HG03095 (cell line): ENCODE data around the gene LIMS2.
A peak's percentile ranks its signal among the peaks of the same experiment; 100 is the strongest.

Experiments
- ATAC-seq: cut with Tn5 transposase; IDR thresholded peaks from one replicate; pipeline ENCODE4 v1.9.1; 2021; ENCODE audit warnings: moderate library complexity; ENCODE audit not compliant: unreplicated experiment

The LIMS2 gene

GRCh38 chr2:127635380-127636237, 39.7 kb downstream of the LIMS2 start:
- ATAC-seq, result no peak

- no peak for ATAC-seq
These were observed 40.5 kb downstream of the LIMS2 start for GRCh38 chr2:127634626-127635379.

DNA sequence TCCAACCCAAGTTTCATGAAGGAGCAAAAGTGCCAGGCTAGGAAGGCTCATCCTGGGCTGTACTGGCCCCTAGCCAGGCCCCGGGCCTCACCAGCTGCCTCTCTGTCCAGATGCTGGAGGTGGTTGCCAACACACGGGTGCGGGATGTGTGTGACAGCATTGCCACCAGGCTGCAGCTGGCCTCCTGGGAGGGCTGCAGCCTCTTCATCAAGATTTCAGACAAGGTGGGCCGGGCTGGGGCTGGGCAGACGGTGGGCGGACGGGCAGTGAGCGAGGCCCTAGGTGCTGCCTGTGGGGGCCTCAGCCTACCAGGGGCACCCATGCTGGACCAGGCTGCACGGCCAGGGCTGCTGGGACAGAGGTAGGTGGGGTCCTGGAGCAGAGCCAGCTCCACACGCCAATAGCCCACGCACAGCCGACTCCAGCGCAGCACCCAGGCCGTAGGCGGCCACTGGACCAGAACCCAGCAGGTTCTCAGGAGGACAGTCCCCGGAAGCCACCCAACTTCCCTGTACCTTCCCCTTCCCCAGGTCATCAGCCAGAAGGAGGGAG, 41.2 kb downstream of the LIMS2 start:
- ATAC-seq, result no peak

DNA sequence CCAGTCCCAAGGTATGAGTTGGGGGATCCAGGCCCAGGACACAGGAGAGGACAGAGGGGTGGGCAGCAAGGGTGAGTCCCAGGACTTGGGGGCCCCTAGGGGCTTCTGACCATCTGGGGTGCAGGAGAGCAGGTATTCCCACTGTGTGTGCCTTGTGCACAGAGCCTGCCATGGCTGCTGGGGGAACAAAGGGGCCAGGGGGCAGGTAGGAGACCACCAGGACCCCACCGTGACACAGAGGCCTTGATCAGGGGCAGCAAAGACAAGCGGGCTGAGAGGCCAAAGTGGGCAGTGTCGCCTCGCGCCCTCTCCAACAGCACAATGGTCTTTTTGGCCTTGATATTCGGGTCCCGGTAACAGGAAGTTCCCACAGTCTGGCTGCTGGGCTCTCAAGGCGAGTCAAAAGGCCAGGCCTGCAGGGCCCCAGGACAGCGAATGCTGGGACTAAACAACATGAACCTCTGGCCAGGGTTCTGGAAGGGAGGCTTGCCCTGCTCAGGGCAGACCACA, 41.7 kb downstream of the LIMS2 start:
- no peak for ATAC-seq

DNA sequence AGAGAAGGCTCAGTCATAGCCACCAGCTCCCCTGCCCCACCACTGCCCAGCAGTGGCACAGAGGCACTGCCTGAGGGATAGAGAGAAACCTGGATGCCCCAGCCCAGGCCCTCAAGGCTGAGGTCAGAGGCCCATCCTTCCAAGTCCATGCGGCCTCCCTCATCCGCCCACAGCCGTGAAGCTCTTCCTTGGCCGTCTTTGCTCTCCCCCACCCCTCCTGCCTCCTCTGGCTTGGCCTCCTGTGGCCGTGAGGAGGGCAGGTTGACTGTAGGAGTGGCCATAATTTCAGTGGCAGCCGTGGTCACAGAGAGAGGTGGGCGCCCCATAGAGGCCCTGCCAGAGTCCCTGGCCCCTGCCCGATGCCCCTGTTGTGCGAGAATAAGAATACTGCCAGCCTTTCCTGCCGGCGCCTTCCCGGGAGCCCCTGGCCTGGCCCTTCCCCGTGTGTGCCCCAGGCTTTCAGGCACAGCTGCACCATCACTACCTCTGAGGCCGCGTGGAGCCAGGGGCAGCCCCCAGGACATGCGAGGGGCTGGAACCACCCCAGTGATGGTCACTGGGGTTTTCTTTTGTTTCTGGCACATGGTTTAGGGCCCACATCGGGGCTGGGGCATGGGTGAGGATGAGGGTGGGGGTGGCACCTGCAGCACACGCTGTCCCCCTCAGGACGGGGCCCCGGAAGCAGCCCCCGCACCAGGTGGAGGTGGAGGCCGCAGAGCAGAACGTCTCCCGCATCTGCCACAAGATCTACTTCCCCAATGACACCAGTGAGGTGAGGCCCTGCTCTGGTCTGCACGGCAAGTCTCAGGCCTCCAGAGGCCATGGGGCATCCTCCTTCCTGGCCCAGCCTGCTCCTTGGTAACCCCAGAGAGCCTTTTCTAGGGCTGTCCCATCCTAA, 42.5 kb downstream of the LIMS2 start:
- ATAC-seq, result peak; percentile 75

GRCh38 chr2:127631997-127632581, 43.2 kb downstream of the LIMS2 start:
- ATAC-seq, result no peak

DNA sequence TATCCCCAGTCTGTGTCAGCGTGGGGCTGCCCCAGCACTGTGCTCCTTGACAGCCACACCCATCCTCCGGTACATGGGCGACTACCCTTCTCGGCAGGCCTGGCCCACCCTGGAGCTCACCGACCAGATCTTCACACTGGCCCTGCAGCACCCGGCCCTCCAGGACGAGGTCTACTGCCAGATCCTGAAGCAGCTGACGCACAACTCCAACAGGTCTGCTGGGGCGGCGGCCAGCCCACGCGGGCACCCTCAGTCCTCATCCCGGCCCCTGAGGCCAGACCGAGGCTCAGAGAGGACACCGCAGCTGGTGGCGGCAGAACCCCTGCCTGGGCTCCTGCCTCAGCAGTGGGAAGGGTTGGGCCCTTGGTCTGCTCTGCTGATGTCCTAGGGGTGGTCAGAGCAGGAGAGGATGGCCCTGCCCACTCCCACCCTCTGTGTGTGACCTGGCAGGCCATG, 43.8 kb downstream of the LIMS2 start:
- ATAC-seq, result no peak

- ATAC-seq, result no peak
These were observed 44.3 kb downstream of the LIMS2 start for GRCh38 chr2:127630864-127631540.

- ATAC-seq, result no peak
These were observed 45.0 kb downstream of the LIMS2 start for GRCh38 chr2:127630096-127630863.

- no peak for ATAC-seq
These were observed 45.7 kb downstream of the LIMS2 start for GRCh38 chr2:127629637-127630036.

GRCh38 chr2:127628767-127629614, 46.3 kb downstream of the LIMS2 start:
- ATAC-seq, result no peak

DNA sequence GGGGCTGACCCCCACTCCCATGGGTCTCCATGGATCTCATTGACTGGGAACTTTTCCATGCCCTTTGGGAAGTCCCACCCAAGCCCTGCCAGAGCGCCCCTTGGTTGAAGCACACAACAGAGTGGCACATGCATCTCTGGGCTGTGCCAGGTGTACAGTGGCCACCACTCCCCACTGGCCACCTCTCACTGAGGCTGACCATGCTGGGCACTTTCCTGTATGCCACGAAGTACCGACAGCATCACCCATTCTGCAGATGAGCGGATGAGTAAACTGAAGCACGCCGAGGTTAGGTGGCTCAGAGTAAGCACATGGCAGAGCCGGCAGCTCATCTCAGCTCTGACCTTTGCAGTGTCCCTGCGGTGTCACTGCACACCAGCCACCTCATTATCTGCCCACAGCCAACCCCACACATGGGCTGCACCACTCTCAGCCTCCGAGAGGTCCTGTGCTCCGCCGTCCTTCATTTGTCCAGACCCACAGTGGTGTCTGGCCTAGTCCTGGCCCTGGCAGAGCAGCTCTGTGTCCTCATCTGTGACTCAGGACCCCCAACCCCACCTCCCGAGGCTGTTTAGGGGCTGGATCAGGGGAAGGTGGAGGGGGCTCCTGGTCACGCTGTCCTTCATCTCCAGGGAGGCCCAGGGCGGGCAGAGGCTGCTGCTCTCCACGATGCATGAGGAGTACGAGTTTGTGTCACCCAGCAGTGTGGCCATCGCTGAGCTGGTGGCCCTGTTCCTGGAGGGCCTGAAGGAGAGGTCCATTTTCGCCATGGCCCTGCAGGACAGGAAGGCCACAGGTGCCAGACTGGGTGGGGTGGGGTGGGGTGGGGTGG, 47.4 kb downstream of the LIMS2 start:
- no peak for ATAC-seq

- no peak for ATAC-seq
These were observed 48.2 kb downstream of the LIMS2 start for GRCh38 chr2:127626917-127627739.

GRCh38 chr2:127626175-127626574, 49.2 kb downstream of the LIMS2 start:
- no peak for ATAC-seq

- ATAC-seq, result no peak
These were observed 49.8 kb downstream of the LIMS2 start for GRCh38 chr2:127625572-127625951.
